Endodermal cell (in vitro differentiated cells): ENCODE measurements around the gene ABCA7. TPM values are rescaled to one million over a fixed set of nuclear protein-coding genes. Genes with fewer than 3 reads are reported as not detected.

Experiments
- DNase-seq: peaks from one replicate; pipeline ENCODE4 v3.0.0-alpha.2; 2017
- H3K27ac ChIP-seq: 2 replicates; pipeline ENCODE4 v1.5.1; 2013; ENCODE audit warnings: mild to moderate bottlenecking, low read depth, low read length, moderate library complexity
- H3K27me3 ChIP-seq: 2 replicates; pipeline ENCODE4 v1.6.1; 2013; ENCODE audit warnings: mild to moderate bottlenecking, low read length, moderate library complexity; ENCODE audit not compliant: insufficient read depth, control insufficient read depth, poor library complexity, severe bottlenecking
- H3K36me3 ChIP-seq: 2 replicates; pipeline ENCODE4 v1.7.0; 2013; ENCODE audit warnings: mild to moderate bottlenecking, low read length, moderate library complexity; ENCODE audit not compliant: control insufficient read depth, insufficient read depth
- H3K4me1 ChIP-seq: one replicate; pipeline ENCODE4 v1.7.0; 2013; ENCODE audit warnings: low read length; ENCODE audit not compliant: control insufficient read depth, insufficient read depth
- H3K4me3 ChIP-seq: 2 replicates; pipeline ENCODE4 v1.5.1; 2013; ENCODE audit warnings: mild to moderate bottlenecking, low read length, moderate library complexity
- H3K9ac ChIP-seq: 2 replicates; pipeline ENCODE4 v1.6.1; 2013; ENCODE audit warnings: mild to moderate bottlenecking, low read length, moderate library complexity; ENCODE audit not compliant: poor library complexity, severe bottlenecking; ENCODE audit errors: extremely low read depth
- H3K9me3 ChIP-seq: 2 replicates; pipeline ENCODE4 v1.6.1; 2013; ENCODE audit warnings: mild to moderate bottlenecking, low read length, moderate library complexity; ENCODE audit not compliant: control insufficient read depth
- H3K27ac Mint-ChIP-seq: 2 replicates; pipeline ENCODE4 v1.8.0; 2020; ENCODE audit warnings: mixed read lengths
- H3K27me3 Mint-ChIP-seq: 2 replicates; pipeline ENCODE4 v1.8.0; 2021; ENCODE audit warnings: mild to moderate bottlenecking, mixed read lengths; ENCODE audit not compliant: insufficient read depth
- H3K36me3 Mint-ChIP-seq: 2 replicates; pipeline ENCODE4 v1.8.0; 2020; ENCODE audit warnings: low read depth, mixed read lengths
- H3K4me1 Mint-ChIP-seq: 2 replicates; pipeline ENCODE4 v1.8.0; 2020; ENCODE audit warnings: mixed read lengths
- H3K4me3 Mint-ChIP-seq: 2 replicates; pipeline ENCODE4 v1.8.0; 2020; ENCODE audit warnings: mild to moderate bottlenecking, moderate library complexity, mixed read lengths
- H3K9me3 Mint-ChIP-seq: 2 replicates; pipeline ENCODE4 v1.8.0; 2020; ENCODE audit warnings: mild to moderate bottlenecking, mixed read lengths
- WGBS, 2 experiments: methylation state at CpG; one replicate each; pipeline versions ENCODE4 v1.1.5 to v1.1.7; 2013; ENCODE audit warnings: missing lambda C conversion rate in 2 of 2, mixed read lengths in 1 of 2; ENCODE audit not compliant: insufficient coverage in 1 of 2, insufficient read length in 1 of 2; 5-methylcytosine and 5-hydroxymethylcytosine counted together
- total RNA-seq, 2 donors: library from RNA; stranded (reverse); fragmentation: NEBNext Ultra II Directional in 1 of 2; extraction: Animal tissue kit (Norgen Biotek cat#: 25700) in 1 of 2; gene quantifications; 2 replicates in 1 of 2; 3 replicates in 1 of 2; pipeline ENCODE4 v1.2.1, GENCODE V29; 2021
- TF ChIP-seq, protein P1 (sequence below): fragments of 200-600 bp; sonication (generic); conservative IDR thresholded peaks from 2 replicates; pipeline ENCODE4 v1.5.0; 2021; ENCODE audit warnings: antibody characterized with exemption, mild to moderate bottlenecking

Gene ABCA7
- total RNA-seq, 2 donors from 2014 or later = 67.2 to 68.7 TPM

DNA sequence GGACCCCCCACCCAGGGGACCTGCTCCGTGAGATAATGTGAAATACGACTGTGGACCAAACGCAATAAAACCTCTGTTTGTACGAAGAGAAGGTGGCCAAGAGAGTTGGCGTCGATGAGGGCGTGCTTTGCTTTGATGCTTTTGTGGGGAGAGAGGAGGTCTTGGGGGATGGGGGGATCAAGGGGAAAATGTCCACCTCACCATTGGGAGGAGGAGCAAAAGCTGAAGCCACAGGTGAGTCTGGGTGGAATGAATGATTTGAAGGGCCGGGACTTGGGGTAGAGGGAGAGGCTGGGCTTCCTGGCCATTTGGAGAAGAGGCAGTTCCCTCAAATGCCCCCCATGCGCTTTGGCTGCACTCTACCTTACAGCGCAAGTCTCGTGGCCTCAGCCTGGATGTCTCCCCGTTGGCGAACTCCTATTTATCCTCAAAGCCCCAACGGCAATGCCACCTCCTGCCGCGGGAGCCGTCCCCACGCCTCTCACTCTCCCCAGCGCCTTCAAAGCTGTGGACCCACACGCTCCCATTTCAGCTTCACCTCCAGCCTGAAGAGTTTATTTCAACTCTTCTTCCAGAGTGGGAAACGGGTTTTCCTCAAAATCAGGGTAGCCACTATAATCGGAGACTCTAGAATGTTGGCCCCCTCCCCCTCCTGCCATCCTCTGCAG, 795 bp upstream of the ABCA7 start:
- peak overlapping the region; percentile 59 for H3K27ac Mint-ChIP-seq
- Histone ChIP-seq H3K9ac (peak overlapping the region; percentile 35), H3K4me3 (peak overlapping the region; percentile 91), H3K27ac (no peak overlapping the region), H3K9me3 (no peaks in the 10 kb centered on the region), H3K4me1 (no peaks in the 10 kb centered on the region), H3K36me3 (peaks cover 41% of the 10 kb centered on the region), H3K27me3 (no peaks in the 10 kb centered on the region)
- peaks cover 7% of the 10 kb centered on the region for H3K4me1 Mint-ChIP-seq
- peak; percentile 76 for DNase-seq
- WGBS, 2 experiments = 72% methylated on average over 18 to 22 of the region's 22 CpGs
- no peaks in the 10 kb centered on the region for H3K9me3 Mint-ChIP-seq
- TF ChIP-seq, protein P1, sequence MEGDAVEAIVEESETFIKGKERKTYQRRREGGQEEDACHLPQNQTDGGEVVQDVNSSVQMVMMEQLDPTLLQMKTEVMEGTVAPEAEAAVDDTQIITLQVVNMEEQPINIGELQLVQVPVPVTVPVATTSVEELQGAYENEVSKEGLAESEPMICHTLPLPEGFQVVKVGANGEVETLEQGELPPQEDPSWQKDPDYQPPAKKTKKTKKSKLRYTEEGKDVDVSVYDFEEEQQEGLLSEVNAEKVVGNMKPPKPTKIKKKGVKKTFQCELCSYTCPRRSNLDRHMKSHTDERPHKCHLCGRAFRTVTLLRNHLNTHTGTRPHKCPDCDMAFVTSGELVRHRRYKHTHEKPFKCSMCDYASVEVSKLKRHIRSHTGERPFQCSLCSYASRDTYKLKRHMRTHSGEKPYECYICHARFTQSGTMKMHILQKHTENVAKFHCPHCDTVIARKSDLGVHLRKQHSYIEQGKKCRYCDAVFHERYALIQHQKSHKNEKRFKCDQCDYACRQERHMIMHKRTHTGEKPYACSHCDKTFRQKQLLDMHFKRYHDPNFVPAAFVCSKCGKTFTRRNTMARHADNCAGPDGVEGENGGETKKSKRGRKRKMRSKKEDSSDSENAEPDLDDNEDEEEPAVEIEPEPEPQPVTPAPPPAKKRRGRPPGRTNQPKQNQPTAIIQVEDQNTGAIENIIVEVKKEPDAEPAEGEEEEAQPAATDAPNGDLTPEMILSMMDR = no peak
- no peaks in the 10 kb centered on the region for H3K27me3 Mint-ChIP-seq
- peaks cover 39% of the 10 kb centered on the region for H3K36me3 Mint-ChIP-seq
- peak overlapping the region; percentile 82 for H3K4me3 Mint-ChIP-seq

DNA sequence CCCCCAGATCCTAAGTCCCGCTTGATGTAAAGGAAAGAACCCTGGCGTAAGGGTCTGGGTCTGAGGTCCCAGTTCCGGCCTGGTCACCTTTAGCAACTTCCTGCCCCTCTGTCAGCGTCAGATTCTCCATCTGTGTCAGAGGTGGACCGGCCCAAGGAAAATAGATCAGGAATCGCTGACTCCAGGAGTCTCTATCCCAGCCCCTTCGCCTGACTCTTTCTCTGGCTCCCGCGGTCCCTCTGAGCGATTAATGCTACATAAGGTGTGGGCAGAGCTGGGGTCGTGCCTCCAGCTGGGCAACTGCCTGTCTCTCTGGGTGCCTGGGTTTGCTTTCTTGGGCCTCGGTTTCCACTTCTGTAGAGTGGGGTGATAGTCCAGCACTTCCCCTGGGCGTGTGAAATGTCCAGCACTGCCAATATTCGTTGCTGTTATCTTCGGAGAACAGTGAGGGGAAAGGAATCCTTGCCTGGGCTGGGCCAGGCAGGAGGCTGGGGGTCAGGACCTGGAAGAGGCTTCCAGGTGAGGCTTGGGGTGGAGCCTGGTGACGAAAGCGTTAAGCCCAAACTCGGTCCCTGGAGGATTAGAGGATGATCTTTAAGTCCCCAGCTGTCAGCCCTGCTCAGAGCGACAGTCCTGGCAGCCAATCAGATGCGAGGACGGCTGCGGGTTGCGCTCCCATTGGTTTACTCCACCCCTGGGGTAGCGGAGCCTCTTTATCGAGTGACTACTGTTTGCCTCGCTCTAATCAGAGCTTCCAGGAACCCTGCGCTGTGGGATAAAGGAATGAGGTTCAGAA, 767 bp downstream of the ABCA7 start:
- WGBS, 2 experiments = 5 to 8% methylated on average over 20 to 27 of the region's 27 CpGs

DNA sequence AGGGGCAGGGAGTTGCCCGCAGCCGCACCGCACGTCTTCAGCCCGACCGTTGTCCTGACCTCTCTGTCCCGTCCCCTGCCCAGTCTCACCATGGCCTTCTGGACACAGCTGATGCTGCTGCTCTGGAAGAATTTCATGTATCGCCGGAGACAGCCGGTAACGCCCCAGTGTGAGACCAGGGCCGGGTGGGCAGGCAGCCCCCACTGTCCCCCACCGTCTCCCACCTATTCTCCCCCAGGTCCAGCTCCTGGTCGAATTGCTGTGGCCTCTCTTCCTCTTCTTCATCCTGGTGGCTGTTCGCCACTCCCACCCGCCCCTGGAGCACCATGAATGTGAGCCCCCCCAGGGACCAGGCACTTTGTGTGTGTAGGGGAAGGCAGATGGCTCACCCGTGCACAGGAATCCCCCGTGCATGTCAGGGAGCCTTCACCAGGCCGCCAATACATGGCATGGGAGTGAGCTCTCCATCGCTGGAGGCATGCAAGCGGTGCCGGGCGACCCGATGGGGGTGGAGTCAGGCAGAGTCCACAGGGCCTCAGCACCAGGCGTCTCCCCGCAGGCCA, 1.4 kb downstream of the ABCA7 start:
- H3K36me3 Mint-ChIP-seq = peaks cover 35% of the 10 kb centered on the region
- no peaks in the 10 kb centered on the region for H3K4me1 ChIP-seq
- peaks cover 7% of the 10 kb centered on the region for H3K4me1 Mint-ChIP-seq
- TF ChIP-seq, protein P1 = no peak
- H3K27me3 Mint-ChIP-seq = no peaks in the 10 kb centered on the region
- WGBS, 2 experiments = 57 to 63% methylated on average over 11 to 26 of the region's 26 CpGs
- H3K27me3 ChIP-seq = no peaks in the 10 kb centered on the region
- no peaks in the 10 kb centered on the region for H3K9me3 Mint-ChIP-seq
- H3K27ac ChIP-seq = no peak overlapping the region
- H3K4me3 ChIP-seq = peak overlapping the region; percentile 91
- peak overlapping the region; percentile 92 for H3K27ac Mint-ChIP-seq
- peak overlapping the region; percentile 82 for H3K4me3 Mint-ChIP-seq
- no peak overlapping the region for H3K9ac ChIP-seq
- no peak for DNase-seq
- H3K9me3 ChIP-seq = no peaks in the 10 kb centered on the region
- H3K36me3 ChIP-seq = peaks cover 36% of the 10 kb centered on the region

More for the DNA sequence above, 767 bp downstream of the ABCA7 start:
- Mint-ChIP-seq H3K36me3 (peaks cover 42% of the 10 kb centered on the region), H3K4me3 (peak overlapping the region; percentile 82), H3K4me1 (peaks cover 7% of the 10 kb centered on the region), H3K27ac (peak overlapping the region; percentile 93), H3K9me3 (no peaks in the 10 kb centered on the region), H3K27me3 (no peaks in the 10 kb centered on the region)
- Histone ChIP-seq H3K4me3 (peak overlapping the region; percentile 91), H3K9ac (peak overlapping the region; percentile 71), H3K4me1 (no peaks in the 10 kb centered on the region), H3K9me3 (no peaks in the 10 kb centered on the region), H3K27me3 (no peaks in the 10 kb centered on the region), H3K36me3 (peaks cover 43% of the 10 kb centered on the region), H3K27ac (no peak overlapping the region)
- peak; percentile 99 for DNase-seq
- TF ChIP-seq, protein P1 = no peak
